HG03066 (cell line): ENCODE results near the gene TMEM151B.

Source experiments
- ATAC-seq: cut with Tn5 transposase; IDR thresholded peaks from one replicate; pipeline ENCODE4 v1.9.1; 2021; ENCODE audit warnings: low read depth; ENCODE audit not compliant: unreplicated experiment

TMEM151B gene

DNA sequence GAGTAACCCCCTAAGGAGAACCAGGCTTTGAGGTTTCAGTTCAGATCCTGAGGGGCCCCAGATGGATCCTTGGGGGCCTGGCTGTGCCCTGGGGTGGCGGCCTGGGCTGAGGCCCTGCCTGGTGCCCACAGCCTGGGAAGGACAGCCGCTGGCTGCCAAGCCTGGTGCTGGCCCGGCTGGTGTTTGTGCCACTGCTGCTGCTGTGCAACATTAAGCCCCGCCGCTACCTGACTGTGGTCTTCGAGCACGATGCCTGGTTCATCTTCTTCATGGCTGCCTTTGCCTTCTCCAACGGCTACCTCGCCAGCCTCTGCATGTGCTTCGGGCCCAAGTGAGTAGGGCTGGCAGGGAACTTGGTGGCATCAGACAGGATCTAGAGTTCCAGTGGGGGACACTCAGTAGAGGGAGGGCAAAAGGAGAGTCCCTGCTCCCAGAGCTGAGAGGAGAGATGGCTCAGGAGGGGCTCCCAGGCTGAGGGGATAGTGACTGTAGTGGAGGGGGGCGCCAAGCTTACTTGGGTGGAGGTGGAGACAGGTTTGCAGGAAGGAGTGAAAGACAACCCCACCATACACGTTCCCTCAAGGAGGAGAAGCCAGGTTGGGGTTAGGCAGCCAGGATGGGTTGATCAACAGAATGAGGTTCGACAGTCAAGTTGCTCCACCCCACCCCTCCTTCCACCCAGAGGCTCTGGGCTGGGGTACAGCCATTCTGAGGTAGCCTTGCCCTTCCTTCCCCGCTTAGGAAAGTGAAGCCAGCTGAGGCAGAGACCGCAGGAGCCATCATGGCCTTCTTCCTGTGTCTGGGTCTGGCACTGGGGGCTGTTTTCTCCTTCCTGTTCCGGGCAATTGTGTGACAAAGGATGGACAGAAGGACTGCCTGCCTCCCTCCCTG lies 37.3 kb upstream of the TMEM151B start:
- ATAC-seq, result no peak

DNA sequence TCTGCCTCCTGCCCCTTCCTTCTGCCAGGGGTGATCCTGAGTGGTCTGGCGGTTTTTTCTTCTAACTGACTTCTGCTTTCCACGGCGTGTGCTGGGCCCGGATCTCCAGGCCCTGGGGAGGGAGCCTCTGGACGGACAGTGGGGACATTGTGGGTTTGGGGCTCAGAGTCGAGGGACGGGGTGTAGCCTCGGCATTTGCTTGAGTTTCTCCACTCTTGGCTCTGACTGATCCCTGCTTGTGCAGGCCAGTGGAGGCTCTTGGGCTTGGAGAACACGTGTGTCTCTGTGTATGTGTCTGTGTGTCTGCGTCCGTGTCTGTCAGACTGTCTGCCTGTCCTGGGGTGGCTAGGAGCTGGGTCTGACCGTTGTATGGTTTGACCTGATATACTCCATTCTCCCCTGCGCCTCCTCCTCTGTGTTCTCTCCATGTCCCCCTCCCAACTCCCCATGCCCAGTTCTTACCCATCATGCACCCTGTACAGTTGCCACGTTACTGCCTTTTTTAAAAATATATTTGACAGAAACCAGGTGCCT lies 36.6 kb upstream of the TMEM151B start:
- no peak for ATAC-seq

DNA sequence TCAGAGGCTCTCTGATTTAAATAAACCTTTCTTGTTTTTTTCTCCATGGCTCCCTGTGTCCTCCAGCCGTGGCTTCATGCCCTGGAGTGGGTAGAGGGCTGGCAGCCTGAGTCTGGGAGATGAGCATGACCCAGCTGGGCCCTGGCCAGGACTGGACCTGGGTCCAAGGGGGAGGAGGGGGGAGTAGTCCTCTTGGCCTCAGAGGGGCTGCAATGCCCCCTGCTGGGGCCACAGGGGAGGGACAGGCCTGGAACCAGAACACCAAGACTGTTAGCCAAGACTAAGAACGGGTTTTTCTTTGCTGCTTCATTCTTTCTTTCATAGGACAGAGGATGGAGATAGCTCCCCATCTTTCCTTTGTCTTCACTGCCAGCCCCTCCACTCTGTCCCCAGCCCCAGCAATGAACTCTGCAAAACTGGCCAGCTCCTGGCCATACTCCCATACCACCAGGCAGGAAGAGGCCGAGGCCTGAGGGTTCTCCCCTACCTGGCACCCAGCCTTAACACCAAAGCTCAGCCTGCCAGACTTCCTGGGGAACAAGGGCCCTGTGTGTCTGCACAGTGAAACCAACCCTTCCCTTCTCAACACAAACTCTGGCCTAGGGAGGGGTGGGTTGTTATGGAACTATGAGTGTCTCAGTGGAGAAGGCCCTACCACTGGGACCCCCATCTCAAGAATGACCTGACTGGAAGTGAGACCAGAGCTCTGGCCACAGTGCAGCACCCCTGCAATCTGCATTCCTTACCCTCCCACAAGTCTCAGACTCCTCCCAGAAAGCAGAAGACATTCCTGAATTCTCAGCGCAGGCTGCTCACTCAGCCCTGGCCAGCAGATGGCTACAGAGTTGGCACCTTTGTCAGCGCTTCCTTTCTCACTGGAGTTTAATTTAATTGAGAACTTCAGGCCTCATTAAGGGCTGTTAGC lies 35.9 kb upstream of the TMEM151B start:
- ATAC-seq, result no peak

DNA sequence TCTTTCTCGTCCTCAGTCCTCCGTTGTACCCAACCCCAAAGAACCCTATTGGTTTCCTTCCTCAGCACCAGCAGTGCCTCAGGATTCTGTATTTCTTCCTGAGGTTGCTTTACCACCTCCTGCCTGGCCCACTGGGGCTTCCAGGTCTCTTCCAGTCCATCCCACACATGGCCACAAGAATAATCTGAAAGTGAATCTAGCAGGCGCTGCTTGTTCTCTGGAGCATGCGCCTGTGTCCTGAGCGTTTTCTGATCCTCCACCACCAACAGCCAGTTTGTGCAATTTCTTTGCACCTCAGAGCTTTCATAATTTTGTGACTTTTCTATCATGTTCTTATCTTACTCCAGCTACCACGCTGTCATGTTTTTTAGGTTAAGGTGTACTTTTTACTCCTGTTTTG lies 35.0 kb upstream of the TMEM151B start:
- no peak for ATAC-seq

DNA sequence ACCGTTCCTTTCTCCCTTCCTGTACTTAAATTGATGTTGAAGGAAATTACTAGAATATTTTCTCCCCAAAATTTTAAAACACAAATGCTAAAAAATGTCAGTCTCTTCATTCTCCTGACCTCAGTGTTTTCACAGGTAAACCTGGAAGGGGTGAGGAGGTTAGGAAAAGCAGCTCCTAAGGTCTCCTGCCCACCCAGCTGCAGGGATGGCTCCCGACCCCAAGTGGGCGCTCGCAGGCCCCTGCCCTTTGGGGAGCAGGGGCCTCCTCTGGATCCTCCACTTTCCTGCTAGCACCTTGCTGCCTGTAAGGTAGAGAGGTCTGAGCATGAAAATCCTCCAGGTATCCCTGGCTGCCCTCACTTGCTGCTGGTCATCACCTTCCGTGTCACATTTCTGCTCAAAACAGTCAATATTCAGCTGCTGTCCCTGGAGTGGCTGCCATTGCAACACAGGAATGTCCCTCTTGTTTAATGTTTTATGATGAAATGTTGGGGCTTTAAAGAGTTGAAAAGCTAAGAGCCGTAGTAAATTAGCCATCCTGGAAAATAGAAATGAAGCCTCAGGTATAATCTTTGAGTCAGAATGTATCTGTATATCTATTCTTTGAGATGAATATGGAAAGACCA lies 34.2 kb upstream of the TMEM151B start:
- ATAC-seq, result no peak

DNA sequence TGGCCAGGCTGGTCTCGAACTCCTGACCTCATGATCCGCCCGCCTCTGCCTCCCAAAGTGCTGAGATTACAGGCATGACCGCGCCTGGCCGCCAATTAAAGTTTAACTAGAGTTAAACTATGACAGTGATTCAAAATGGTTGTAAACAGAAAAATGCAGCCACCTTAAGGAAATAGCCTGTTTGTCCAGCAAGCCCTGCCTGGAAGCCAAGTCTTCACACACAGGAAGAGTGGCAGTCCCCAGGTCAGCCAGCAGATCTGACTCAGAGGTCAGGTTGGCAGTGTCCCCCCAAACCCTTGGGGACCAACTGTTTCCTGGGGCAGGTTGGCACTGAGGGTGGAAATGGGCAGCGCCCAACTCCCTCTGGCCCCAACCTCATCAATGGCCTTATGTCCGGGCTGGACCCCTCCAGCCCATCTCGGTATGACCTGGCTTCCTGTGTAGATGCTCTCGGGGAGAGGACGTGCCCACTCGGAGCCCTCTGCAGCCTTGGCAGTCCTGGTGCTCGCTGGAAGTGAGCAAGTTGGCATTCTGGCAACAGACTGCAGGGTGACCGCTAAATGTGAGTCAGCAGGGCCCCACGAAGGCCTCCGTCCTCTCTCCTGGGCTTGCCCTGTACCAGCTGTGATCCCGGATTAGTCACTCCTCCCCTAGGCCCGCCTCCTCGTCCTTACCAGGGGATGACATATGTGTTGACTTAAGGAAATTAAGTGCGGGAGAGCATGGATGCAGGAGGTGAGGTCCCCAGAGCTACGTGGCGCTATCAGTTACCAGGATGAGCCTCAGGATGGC lies 33.0 kb upstream of the TMEM151B start:
- peak; percentile 58 for ATAC-seq

DNA sequence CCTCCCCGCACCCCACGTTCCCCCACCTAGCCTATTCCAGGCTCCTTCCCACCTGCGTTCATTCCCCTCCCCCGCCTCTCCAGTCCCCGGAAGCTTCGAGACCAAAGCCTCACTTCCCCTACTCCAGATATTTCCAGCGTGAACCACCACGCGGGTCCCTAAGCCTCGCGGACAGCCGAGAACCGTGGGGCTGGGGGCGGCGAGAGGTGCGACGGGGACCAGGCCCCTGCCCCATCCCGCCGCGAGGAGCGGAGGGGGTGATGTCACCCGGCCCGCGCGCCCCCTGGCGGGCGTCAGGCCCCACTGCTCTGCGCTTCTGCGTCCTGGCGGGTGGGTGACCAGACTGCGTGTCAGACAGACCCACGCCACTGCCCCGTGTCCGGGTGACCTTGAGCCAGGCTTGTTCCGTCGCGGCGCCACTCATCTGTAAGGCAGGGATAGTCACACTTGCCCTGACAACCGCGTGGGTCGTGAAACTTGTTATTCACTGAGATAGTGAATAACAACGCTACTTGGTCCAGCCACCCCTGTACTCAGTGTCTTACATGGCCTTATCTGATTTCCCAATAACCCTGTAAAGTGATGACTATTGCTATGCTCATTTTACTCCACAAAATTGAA lies 32.3 kb upstream of the TMEM151B start:
- peak; percentile 84 for ATAC-seq

DNA sequence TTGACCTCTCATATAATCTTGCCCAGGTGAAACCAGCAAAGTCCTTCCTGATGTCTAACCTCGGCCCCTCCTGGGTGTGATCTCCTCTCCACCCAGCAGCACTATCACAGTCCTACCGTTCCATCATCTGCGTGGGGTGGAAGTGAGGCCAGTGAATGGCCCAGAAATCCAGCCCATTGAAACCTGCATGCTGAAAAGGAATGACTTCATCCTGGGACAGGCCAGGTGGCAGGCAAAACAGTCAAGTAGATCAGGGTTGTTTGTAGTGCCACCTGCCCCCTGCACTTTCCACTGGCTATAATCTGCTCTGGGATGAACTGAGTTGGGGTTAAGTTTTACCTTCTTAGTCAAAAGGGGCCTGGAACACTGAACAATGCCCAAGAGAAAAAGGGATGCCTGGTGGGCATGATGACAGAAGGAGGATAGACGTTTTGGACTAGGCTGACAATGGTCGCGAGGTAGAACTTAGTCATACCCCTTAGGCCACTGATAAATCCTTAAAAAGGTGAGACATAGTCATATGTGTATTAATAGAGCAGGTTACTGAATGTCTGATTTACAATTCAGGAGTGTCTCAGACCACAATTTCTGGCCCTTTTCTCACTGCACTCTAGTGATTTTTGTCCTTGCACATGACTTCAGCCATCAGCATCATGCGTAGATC lies 31.4 kb upstream of the TMEM151B start:
- ATAC-seq, result no peak

DNA sequence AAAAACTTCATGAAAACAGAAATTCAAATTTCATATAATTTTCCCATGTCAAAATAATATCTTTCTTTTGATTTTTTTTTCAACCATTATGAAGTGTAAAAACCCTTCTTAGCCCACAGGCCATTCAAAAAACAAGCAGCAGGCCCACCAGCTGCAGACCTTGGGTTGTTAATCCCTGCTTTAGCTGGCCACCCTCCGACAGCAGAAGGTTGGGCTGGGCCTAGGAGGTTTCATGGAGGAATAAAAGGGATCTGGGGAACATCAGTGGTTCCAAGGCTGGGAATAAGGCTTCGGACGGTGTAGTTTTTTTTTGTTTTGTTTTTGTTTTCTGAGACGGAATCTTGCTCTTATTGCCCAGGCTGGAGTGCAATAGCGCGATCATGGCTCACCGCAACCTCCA lies 26.9 kb upstream of the TMEM151B start:
- ATAC-seq, result no peak

DNA sequence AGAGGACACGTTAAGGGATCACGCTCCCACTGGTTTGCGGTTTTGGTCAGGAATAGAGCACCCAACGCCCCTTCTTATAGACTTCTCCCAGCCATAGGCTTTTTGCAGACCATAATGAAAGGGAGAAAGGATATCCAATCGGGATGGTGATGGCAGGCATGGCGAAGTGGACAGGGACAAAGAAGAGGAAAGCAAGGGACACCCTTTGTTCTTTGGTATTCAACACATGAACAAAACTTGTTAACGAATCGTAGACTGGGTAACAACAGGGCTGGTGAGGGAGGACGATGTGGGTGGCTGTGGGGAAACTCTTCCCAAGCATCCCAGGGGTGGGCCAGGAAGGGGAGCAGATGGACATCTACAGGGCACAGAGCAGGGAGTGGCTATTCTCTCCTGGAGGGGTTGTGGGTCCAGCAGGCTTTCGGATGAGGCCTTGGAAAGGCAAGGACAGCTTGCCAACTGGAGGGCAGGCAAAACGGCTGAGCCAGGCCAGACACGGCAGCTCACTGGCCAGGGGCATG lies 24.8 kb upstream of the TMEM151B start:
- no peak for ATAC-seq

DNA sequence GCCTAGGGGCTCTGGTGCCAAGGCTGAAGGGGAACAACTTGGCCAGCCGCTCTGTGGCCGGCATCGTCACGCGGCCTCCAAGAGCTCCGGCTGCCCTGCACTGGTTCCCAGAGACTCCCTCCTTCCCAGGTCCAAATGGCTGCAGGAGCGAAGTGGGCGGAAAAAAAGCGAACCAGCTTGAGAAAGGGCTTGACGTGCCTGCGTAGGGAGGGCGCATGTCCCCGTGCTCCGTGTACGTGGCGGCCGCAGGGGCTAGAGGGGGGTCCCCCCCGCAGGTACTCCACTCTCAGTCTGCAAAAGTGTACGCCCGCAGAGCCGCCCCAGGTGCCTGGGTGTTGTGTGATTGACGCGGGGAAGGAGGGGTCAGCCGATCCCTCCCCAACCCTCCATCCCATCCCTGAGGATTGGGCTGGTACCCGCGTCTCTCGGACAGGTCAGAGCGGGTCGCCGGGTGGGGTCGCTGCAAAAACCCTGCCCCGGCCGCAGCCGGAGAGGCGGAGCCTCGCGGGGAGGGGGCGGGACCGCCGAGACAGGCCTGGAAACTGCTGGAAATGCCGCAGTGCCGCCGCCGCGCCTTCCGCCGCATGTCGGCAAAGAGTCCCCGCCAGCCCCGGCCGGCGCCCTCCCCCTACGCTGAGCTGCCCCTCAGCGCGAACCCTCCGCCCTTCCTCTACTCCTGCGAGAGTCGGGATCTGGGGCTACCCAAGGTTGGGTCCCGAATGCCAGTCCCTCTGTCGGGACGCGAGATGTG lies 24.2 kb upstream of the TMEM151B start:
- ATAC-seq, result peak; percentile 38

DNA sequence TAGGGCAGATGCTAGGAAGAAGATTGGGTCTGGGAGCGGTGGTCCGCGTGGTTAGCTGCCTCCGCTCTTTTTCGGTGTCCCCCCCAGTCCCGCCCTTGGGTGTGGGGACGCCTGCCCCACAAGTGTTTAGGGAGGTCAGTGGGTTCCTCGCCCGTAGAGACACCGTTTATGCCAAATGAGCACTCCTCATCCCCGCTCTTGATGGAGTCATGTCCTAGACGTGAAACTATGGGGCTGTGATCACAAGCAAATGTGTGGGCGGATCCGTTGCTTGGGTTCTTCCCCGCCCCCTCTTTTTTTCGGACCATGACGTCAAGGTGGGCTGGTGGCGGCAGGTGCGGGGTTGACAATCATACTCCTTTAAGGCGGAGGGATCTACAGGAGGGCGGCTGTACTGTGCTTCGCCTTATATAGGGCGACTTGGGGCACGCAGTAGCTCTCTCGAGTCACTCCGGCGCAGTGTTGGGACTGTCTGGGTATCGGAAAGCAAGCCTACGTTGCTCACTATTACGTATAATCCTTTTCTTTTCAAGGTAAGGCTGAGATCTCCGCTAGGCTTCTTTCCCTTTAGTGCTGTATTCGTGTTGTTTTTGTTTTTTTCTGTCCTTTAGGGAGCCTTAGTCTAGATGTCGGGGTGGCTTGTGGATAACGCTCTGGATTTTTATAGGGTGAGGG lies 23.4 kb upstream of the TMEM151B start, which contains the start of gene HSP90AB1:
TSS of gene HSP90AB1 (plus strand) at position 439 of the 675 bp plus-strand sequence. CDS start 1,529 bp downstream, outside the sequence.
- ATAC-seq, result peak; percentile 63

DNA sequence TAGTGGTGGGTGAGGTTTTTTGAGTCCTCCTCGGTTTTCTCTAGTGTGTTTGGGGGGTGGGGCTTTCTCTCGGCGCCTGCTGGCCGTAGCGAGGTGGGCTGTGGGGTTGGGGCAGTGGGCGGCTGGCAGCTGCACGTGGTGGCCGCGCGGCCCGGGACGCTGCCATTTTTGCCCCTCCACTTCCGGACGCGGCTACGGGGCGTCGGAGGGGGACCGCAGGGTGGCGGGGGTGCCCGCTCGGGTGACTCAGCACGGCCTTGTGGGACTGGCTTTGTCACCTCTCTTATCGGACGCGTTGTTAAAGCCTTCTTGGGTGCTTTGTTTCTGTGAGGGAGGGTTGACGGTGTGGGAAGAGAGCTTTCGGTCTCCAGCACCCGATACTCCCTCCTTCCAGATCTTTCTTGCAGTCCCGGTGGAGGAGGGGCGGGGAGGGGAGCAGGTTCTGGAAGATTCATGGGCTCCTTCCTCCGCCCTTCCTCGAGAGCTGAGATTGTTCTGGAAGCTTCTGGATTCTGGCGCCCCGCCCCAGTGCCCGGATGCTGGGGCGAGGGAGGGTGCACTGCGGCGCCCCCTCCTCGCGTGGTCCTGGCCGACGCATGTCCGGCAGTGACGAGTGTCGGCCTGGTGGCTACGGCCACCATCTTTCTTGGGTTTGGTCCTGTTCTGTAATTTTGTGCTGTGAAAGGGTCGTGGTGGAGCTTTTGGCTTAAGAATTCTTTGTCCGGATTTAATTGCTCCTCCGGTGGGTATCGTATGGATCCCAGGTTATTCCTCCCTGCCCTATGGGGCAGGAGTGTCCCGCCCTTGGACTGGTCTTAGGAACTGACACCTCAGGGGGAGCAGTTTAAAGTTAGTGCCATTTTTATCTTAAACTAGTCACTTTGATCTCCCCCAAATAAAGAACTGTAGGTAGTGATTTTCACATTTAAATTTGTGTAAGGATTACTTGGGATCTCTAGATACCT lies 22.6 kb upstream of the TMEM151B start:
- peak; percentile 28 for ATAC-seq

DNA sequence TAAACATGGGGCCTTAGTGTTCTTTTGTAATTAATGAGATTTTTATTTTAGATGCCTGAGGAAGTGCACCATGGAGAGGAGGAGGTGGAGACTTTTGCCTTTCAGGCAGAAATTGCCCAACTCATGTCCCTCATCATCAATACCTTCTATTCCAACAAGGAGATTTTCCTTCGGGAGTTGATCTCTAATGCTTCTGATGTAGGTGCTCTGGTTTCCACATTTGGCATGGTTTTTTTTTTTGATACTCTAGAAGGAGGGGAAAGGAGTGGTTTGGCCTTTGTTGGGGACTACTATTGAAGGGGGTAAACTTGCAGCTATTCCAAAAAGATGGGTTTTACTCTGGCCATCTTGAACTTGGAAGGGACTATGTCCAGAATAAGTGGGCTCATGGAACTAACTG lies 21.7 kb upstream of the TMEM151B start:
- no peak for ATAC-seq

DNA sequence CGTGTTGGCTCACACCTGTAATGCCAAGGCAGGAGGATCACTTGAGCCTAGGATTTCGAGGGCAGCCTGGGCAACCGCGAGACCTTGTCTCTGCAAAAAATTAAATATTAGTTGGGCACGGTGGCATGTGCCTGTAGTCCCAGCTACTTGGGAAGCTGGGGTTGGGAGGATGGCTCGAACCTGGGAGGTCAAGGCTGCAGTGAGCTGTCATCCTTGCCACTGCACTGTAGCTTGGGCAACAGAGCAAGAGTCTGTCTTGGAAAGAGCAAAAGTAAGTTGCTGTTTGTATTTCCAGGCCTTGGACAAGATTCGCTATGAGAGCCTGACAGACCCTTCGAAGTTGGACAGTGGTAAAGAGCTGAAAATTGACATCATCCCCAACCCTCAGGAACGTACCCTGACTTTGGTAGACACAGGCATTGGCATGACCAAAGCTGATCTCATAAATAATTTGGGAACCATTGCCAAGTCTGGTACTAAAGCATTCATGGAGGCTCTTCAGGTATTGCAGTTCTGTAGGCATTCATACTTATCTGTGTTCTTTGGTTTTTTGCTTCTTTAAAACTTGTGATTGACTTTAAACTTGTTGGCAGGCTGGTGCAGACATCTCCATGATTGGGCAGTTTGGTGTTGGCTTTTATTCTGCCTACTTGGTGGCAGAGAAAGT lies 21.0 kb upstream of the TMEM151B start:
- ATAC-seq, result no peak
